HFFc6 (cell line): ENCODE measurements around the gene THEM5. TPM values are rescaled to one million over a fixed set of nuclear protein-coding genes. Genes with fewer than 3 reads are reported as not detected.

Experiments used
- DNase-seq: peaks from one replicate; pipeline ENCODE4 v3.0.0-alpha.2; 2018
- H3K27ac Mint-ChIP-seq: 2 replicates; pipeline ENCODE4 v1.8.0; 2020; ENCODE audit warnings: mild to moderate bottlenecking, mixed read lengths
- H3K27me3 Mint-ChIP-seq: 2 replicates; pipeline ENCODE4 v1.8.0; 2021; ENCODE audit warnings: mild to moderate bottlenecking, moderate library complexity, mixed read lengths; ENCODE audit not compliant: insufficient read depth
- H3K36me3 Mint-ChIP-seq: 2 replicates; pipeline ENCODE4 v1.8.0; 2021; ENCODE audit warnings: low read depth, mixed read lengths
- H3K4me1 Mint-ChIP-seq: 2 replicates; pipeline ENCODE4 v1.8.0; 2020; ENCODE audit warnings: low read depth, mixed read lengths
- H3K4me3 Mint-ChIP-seq: 2 replicates; pipeline ENCODE4 v1.8.0; 2020; ENCODE audit warnings: mild to moderate bottlenecking, moderate library complexity, mixed read lengths
- H3K9me3 Mint-ChIP-seq: 2 replicates; pipeline ENCODE4 v1.8.0; 2020; ENCODE audit warnings: mild to moderate bottlenecking, mixed read lengths
- total RNA-seq, 6 experiments: library from RNA; stranded (reverse); fragmentation: NEBNext Ultra II Directional; extraction: Animal tissue kit (Norgen Biotek cat#: 25700); gene quantifications; 2 replicates in 1 of 6; 3 replicates in 5 of 6; pipeline ENCODE4 v1.2.3, GENCODE V29; 2021
- TF ChIP-seq, protein P1 (sequence below): fragments of 200-600 bp; sonication (generic); IDR thresholded peaks from 2 replicates; pipeline ENCODE4 v1.5.0; 2021; ENCODE audit warnings: antibody characterized with exemption, mild to moderate bottlenecking

THEM5 gene
- total RNA-seq, 6 experiments from 2014 or later = not detected

DNA sequence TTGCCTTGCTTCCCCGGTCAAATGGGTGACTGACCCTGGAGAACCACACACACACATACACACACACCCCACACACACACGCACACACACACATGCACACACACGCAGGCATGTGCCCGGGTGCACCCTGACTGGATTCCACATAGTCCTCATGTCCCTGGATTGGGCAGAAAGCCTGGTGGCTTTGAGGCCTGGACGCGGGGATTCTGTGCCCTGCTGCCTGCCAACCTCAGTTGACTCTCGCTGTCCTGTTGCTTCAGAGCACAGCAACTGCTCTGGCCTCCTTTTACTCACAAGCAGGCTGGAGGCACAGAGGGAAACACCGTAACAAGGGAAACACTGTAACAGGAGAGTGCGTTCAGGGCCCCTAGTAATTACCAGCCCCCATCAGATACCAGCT lies 28.3 kb downstream of the THEM5 start:
- Mint-ChIP-seq H3K36me3 (no peaks in the 10 kb centered on the region), H3K4me3 (no peak overlapping the region), H3K4me1 (peaks cover 6% of the 10 kb centered on the region), H3K27me3 (peaks cover 57% of the 10 kb centered on the region), H3K9me3 (no peaks in the 10 kb centered on the region), H3K27ac (no peak overlapping the region)
- TF ChIP-seq, protein P1, sequence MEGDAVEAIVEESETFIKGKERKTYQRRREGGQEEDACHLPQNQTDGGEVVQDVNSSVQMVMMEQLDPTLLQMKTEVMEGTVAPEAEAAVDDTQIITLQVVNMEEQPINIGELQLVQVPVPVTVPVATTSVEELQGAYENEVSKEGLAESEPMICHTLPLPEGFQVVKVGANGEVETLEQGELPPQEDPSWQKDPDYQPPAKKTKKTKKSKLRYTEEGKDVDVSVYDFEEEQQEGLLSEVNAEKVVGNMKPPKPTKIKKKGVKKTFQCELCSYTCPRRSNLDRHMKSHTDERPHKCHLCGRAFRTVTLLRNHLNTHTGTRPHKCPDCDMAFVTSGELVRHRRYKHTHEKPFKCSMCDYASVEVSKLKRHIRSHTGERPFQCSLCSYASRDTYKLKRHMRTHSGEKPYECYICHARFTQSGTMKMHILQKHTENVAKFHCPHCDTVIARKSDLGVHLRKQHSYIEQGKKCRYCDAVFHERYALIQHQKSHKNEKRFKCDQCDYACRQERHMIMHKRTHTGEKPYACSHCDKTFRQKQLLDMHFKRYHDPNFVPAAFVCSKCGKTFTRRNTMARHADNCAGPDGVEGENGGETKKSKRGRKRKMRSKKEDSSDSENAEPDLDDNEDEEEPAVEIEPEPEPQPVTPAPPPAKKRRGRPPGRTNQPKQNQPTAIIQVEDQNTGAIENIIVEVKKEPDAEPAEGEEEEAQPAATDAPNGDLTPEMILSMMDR = no peak
- no peak for DNase-seq

DNA sequence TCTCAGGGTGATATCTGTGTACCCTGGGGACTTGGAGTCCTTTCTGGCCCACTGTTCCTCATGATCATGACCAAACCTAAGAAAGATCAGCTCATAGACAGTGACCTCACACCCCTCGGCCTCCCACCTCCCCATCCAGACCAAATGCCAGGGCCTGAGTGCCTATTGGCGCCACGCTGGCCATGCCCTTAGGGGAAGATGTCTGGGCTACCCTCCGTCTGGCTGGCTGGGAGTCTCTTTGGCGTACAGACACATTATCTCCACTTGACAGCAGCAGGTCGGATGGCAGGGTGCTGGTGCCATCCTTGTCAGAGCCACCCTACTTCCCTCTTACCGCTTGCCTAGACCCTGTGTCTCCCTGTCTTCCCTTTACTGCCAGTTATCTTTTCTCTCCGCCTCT lies 30.3 kb downstream of the THEM5 start:
- Mint-ChIP-seq H3K4me1 (no peaks in the 10 kb centered on the region; the same call in 1 of the 2 replicates), H3K4me3 (no peak overlapping the region), H3K27me3 (peaks cover 60% of the 10 kb centered on the region), H3K9me3 (no peaks in the 10 kb centered on the region), H3K36me3 (no peaks in the 10 kb centered on the region), H3K27ac (no peak overlapping the region)
- TF ChIP-seq, protein P1 = no peak
- DNase-seq = no peak

DNA sequence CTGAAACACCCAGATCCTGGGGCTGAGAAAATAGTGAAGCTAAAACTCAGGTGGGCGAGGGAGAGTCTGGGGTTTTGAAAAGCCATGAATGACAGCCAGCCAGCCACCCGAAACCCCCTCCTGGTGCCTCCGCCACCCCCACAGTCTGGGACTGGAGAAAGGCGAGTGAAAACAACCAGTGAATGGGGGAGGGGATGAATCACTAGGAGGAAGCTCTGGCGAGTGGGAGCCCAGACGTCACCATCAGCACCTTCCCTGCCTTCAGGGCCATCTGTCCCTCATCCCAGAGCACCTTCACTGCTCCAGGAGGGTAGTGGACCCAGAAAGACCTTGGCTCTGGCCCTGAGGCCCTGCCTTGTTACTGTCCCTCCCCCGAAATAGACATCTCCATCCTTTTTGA lies 31.1 kb downstream of the THEM5 start:
- H3K27me3 Mint-ChIP-seq = peaks cover 64% of the 10 kb centered on the region
- no peaks in the 10 kb centered on the region for H3K9me3 Mint-ChIP-seq
- TF ChIP-seq, protein P1 = no peak
- no peaks in the 10 kb centered on the region; the same call in 1 of the 2 replicates for H3K4me1 Mint-ChIP-seq
- no peaks in the 10 kb centered on the region for H3K36me3 Mint-ChIP-seq
- H3K4me3 Mint-ChIP-seq = no peak overlapping the region
- no peak overlapping the region for H3K27ac Mint-ChIP-seq
- DNase-seq = no peak

DNA sequence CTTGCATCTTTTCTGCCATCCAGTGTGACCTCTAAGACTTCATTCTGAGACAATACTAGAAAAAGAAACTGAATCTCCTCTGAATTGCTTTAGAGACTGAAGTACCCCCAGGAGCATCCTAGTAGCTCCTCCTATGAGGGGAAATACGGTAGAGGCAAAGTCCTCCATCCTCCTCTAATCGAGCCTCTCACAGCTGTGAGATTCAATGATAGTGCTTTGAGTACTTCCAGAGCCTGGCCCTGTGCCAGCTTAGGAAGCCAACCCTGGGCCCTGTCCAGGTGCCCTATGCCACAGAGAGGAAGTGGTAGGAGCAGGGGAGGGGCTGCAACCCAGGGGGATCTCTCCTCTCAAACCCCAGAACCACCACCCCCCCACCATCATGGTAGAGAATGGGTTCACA lies 32.6 kb downstream of the THEM5 start:
- Mint-ChIP-seq H3K4me3 (no peak overlapping the region), H3K36me3 (no peaks in the 10 kb centered on the region), H3K27ac (no peak overlapping the region), H3K9me3 (no peaks in the 10 kb centered on the region), H3K27me3 (peaks cover 72% of the 10 kb centered on the region), H3K4me1 (no peaks in the 10 kb centered on the region; the same call in 1 of the 2 replicates)
- TF ChIP-seq, protein P1 = no peak
- DNase-seq = no peak

DNA sequence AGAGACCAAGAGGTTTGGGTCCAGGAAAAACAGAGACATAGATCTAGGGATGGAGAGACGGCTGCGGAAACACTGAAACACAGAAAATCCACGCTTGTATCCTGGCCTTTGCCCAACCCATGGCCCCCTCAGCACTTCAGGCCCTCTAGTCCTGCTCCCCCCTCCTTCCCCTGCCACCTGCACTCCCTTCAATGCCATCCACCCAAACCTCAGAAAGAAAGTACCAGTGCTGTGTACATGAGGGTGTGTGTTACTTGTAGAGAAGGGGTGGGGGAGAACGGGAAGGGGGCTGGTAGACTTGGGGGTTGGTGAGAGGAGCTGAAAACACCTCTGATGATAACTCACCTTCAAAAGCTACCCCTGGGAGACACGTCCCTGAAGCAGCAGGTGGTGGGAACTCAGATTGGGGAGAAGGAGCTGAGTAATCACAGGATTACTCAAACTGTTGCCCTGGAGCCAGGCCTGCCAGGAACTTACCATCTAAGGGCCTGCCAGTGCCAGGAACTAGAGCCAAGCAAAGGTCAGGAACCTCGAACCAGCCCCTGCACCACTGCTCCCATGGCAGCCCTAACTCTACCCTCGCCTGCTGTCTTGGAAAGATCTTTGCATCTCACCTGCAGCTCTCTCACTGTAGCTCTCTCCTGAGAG lies 33.4 kb downstream of the THEM5 start:
- H3K9me3 Mint-ChIP-seq = no peaks in the 10 kb centered on the region
- H3K27me3 Mint-ChIP-seq = peaks cover 71% of the 10 kb centered on the region
- H3K36me3 Mint-ChIP-seq = no peaks in the 10 kb centered on the region

More for the DNA sequence above, 33.4 kb downstream of the THEM5 start:
- Mint-ChIP-seq H3K27ac (no peak overlapping the region), H3K4me3 (no peak overlapping the region), H3K4me1 (no peaks in the 10 kb centered on the region; the same call in 1 of the 2 replicates)
- DNase-seq = no peak
- TF ChIP-seq, protein P1 = no peak
